H9 (cell line): ENCODE measurements around the gene GFER. TPM values are rescaled to one million over a fixed set of nuclear protein-coding genes. Genes with fewer than 3 reads are reported as not detected.

ENCODE experiments used
- DNase-seq: peaks from one replicate; pipeline ENCODE4 v3.0.0-alpha.2; 2017
- H2AFZ ChIP-seq: one replicate; pipeline ENCODE4 v1.6.1; 2013; ENCODE audit warnings: mild to moderate bottlenecking, low read length, control low read depth, moderate library complexity
- H2AK5ac ChIP-seq: 2 replicates; pipeline ENCODE4 v1.6.1; 2013; ENCODE audit warnings: low read length, control low read depth, mixed read lengths; ENCODE audit not compliant: insufficient read length
- H2BK120ac ChIP-seq: one replicate; pipeline ENCODE4 v1.6.1; 2013; ENCODE audit warnings: low read depth, mild to moderate bottlenecking, low read length, control low read depth, inconsistent platforms; ENCODE audit not compliant: poor library complexity, severe bottlenecking
- H2BK12ac ChIP-seq: 2 replicates; pipeline ENCODE4 v1.6.1; 2013; ENCODE audit warnings: low read length, control low read depth, mixed read lengths, low read depth; ENCODE audit not compliant: insufficient read length
- H2BK15ac ChIP-seq: 2 replicates; pipeline ENCODE4 v1.6.1; 2013; ENCODE audit warnings: low read depth, low read length, control low read depth
- H2BK20ac ChIP-seq: one replicate; pipeline ENCODE4 v1.6.1; 2013; ENCODE audit warnings: low read depth, mild to moderate bottlenecking, low read length, control low read depth, inconsistent platforms; ENCODE audit not compliant: poor library complexity, severe bottlenecking
- H2BK5ac ChIP-seq: 2 replicates; pipeline ENCODE4 v1.6.1; 2013; ENCODE audit warnings: low read length, control low read depth, mixed read lengths; ENCODE audit not compliant: insufficient read length
- H3K14ac ChIP-seq: 2 replicates; pipeline ENCODE4 v1.6.1; 2013; ENCODE audit warnings: low read length, control low read depth; ENCODE audit not compliant: insufficient read depth
- H3K18ac ChIP-seq: 2 replicates; pipeline ENCODE4 v1.6.1; 2013; ENCODE audit warnings: low read depth, mild to moderate bottlenecking, mixed read lengths, low read length, control low read depth; ENCODE audit not compliant: insufficient read length
- H3K23ac ChIP-seq: 2 replicates; pipeline ENCODE4 v1.6.1; 2013; ENCODE audit warnings: low read length, control low read depth, mixed read lengths, low read depth; ENCODE audit not compliant: insufficient read length
- H3K23me2 ChIP-seq: 2 replicates; pipeline ENCODE4 v1.6.1; 2013; ENCODE audit warnings: low read depth, mild to moderate bottlenecking, mixed read lengths, low read length, control low read depth; ENCODE audit not compliant: insufficient read length, poor library complexity, severe bottlenecking
- H3K27ac ChIP-seq: 2 replicates; pipeline ENCODE4 v1.5.1; 2013; ENCODE audit warnings: low read length, control low read depth, mixed read lengths, low read depth; ENCODE audit not compliant: insufficient read length
- H3K27me3 ChIP-seq: 2 replicates; pipeline ENCODE4 v1.6.1; 2013; ENCODE audit warnings: low read length, control low read depth, inconsistent platforms; ENCODE audit not compliant: insufficient read depth
- H3K4ac ChIP-seq: 2 replicates; pipeline ENCODE4 v1.6.1; 2013; ENCODE audit warnings: low read depth, mild to moderate bottlenecking, control low read depth, inconsistent platforms, low read length, moderate library complexity
- H3K4me1 ChIP-seq: 2 replicates; pipeline ENCODE4 v1.6.1; 2013; ENCODE audit warnings: low read length, control low read depth, inconsistent platforms; ENCODE audit not compliant: insufficient read depth
- H3K4me2 ChIP-seq: 2 replicates; pipeline ENCODE4 v1.6.1; 2013; ENCODE audit warnings: low read length, control low read depth, mixed read lengths; ENCODE audit not compliant: insufficient read length, insufficient read depth
- H3K56ac ChIP-seq: 2 replicates; pipeline ENCODE4 v1.6.1; 2013; ENCODE audit warnings: low read depth, mild to moderate bottlenecking, mixed read lengths, low read length, control low read depth; ENCODE audit not compliant: insufficient read length
- H3K79me1 ChIP-seq: 2 replicates; pipeline ENCODE4 v1.6.1; 2013; ENCODE audit warnings: low read depth, mild to moderate bottlenecking, moderate library complexity, low read length, control low read depth, inconsistent platforms; ENCODE audit not compliant: insufficient read depth, poor library complexity, severe bottlenecking
- H3K79me2 ChIP-seq: 2 replicates; pipeline ENCODE4 v1.6.1; 2013; ENCODE audit warnings: low read length, control low read depth, inconsistent platforms; ENCODE audit not compliant: insufficient read depth
- H3K9ac ChIP-seq: 2 replicates; pipeline ENCODE4 v1.6.1; 2013; ENCODE audit warnings: low read length, control low read depth, mixed read lengths; ENCODE audit not compliant: insufficient read length; ENCODE audit errors: extremely low read depth
- H3K9me3 ChIP-seq: one replicate; pipeline ENCODE4 v1.6.1; 2013; ENCODE audit warnings: low read depth, low read length, inconsistent platforms; ENCODE audit not compliant: control insufficient read depth
- H3T11ph ChIP-seq: one replicate; pipeline ENCODE4 v1.6.1; 2013; ENCODE audit warnings: mild to moderate bottlenecking, low read length, control low read depth, inconsistent platforms
- H4K20me1 ChIP-seq: one replicate; pipeline ENCODE4 v1.6.1; 2013; ENCODE audit not compliant: control insufficient read depth, insufficient read length, insufficient read depth
- H4K5ac ChIP-seq: 2 replicates; pipeline ENCODE4 v1.6.1; 2013; ENCODE audit warnings: low read depth, mild to moderate bottlenecking, mixed read lengths, low read length, control low read depth; ENCODE audit not compliant: insufficient read length
- H4K8ac ChIP-seq: replicated peaks from 2 replicates; pipeline ENCODE4 v1.6.1; 2013; ENCODE audit warnings: low read length, control low read depth, mixed read lengths, low read depth; ENCODE audit not compliant: insufficient read length
- H4K91ac ChIP-seq: 2 replicates; pipeline ENCODE4 v1.6.1; 2013; ENCODE audit warnings: low read depth, mild to moderate bottlenecking, moderate library complexity, mixed read lengths, low read length, control low read depth; ENCODE audit not compliant: insufficient read length
- H3K27ac Mint-ChIP-seq, 3 experiments: 2 replicates in 2 of 3; 3 replicates in 1 of 3; pipeline ENCODE4 v1.8.0; 2020 to 2021; ENCODE audit warnings: mixed read lengths in 3 of 3, mild to moderate bottlenecking in 1 of 3, moderate library complexity in 1 of 3
- H3K27me3 Mint-ChIP-seq: 2 replicates; pipeline ENCODE4 v1.8.0; 2021; ENCODE audit warnings: low read depth, mild to moderate bottlenecking, moderate library complexity, mixed read lengths
- H3K36me3 Mint-ChIP-seq, 3 experiments: 2 replicates in 2 of 3; 3 replicates in 1 of 3; pipeline ENCODE4 v1.8.0; 2020 to 2021; ENCODE audit warnings: low read depth in 3 of 3, mixed read lengths in 3 of 3; ENCODE audit not compliant: insufficient read depth in 1 of 3
- H3K4me1 Mint-ChIP-seq, 2 experiments: 2 replicates each; pipeline ENCODE4 v1.8.0; 2020; ENCODE audit warnings: mixed read lengths in 2 of 2
- H3K4me3 Mint-ChIP-seq, 2 experiments: 2 replicates in 1 of 2; 3 replicates in 1 of 2; pipeline ENCODE4 v1.8.0; 2020 to 2021; ENCODE audit warnings: mild to moderate bottlenecking in 2 of 2, mixed read lengths in 2 of 2, moderate library complexity in 1 of 2
- H3K9me3 Mint-ChIP-seq, 2 experiments: 2 replicates in 1 of 2; 3 replicates in 1 of 2; pipeline ENCODE4 v1.8.0; 2020; ENCODE audit warnings: mild to moderate bottlenecking in 2 of 2, mixed read lengths in 2 of 2, moderate library complexity in 1 of 2
- CTCF ChIP-seq: fragments of 200-600 bp; sonication (generic); conservative IDR thresholded peaks from 3 replicates; pipeline ENCODE4 v1.8.0; 2021; ENCODE audit warnings: antibody characterized with exemption, mild to moderate bottlenecking
- WGBS: extraction: QIAGEN DNeasy Blood & Tissue Kit; methylation state at CpG from one replicate; pipeline ENCODE4 v1.1.7; 2013; ENCODE audit warnings: missing lambda C conversion rate, low lambda C conversion rate, mixed read lengths; ENCODE audit not compliant: insufficient read length; ENCODE audit errors: extremely low coverage; 5-methylcytosine and 5-hydroxymethylcytosine counted together
- total RNA-seq: library from RNA; stranded (reverse); gene quantifications from 2 replicates; pipeline ENCODE4 v1.2.1, GENCODE V29; 2021

GFER gene
- total RNA-seq, 1 experiment from 2014 or later = 49.1 TPM

GRCh38 chr16:1985466-1986150 is 1.6 kb downstream of the GFER start:
- WGBS = no CpG with 5 or more reads among the region's 14 CpGs
- Histone ChIP-seq H3K79me2 (no peaks in the 10 kb centered on the region; the same call in 1 of the 2 replicates), H4K5ac (no peak overlapping the region), H3K79me1 (no peaks in the 10 kb centered on the region), H4K20me1 (peaks cover 2% of the 10 kb centered on the region), H3K4me2 (no peak overlapping the region), H3K23me2 (peaks cover 23% of the 10 kb centered on the region), H3K23ac (no peak overlapping the region), H2BK5ac (no peak overlapping the region), H2AK5ac (no peak overlapping the region), H3K18ac (no peak overlapping the region), H3K27me3 (peaks cover 24% of the 10 kb centered on the region), H2BK20ac (no peak overlapping the region), H4K91ac (no peak overlapping the region), H3K14ac (no peak overlapping the region), H3T11ph (no peak overlapping the region), H3K4me1 (no peaks in the 10 kb centered on the region; the same call in 1 of the 2 replicates), H3K4ac (no peak overlapping the region), H3K27ac (no peak overlapping the region), H3K56ac (no peak overlapping the region), H2BK120ac (no peak overlapping the region), H3K9me3 (no peaks in the 10 kb centered on the region), H4K8ac (no peak overlapping the region), H3K9ac (no peak overlapping the region), H2AFZ (no peak overlapping the region), H2BK15ac (no peak overlapping the region), H2BK12ac (no peak overlapping the region)
- H3K4me3 Mint-ChIP-seq = peak overlapping the region; percentile 85 to 88
- no peaks in the 10 kb centered on the region; a peak in 1 of 5 replicates for H3K9me3 Mint-ChIP-seq
- no peak for TF ChIP-seq CTCF
- no peak for DNase-seq
- peaks cover 30 to 34% of the 10 kb centered on the region in 2 experiments for H3K4me1 Mint-ChIP-seq
- no peak overlapping the region for H3K27ac Mint-ChIP-seq
- H3K36me3 Mint-ChIP-seq = peaks cover 0 to 20% (median 18%) of the 10 kb centered on the region in 3 experiments
- H3K27me3 Mint-ChIP-seq = peaks cover 50% of the 10 kb centered on the region
